ENCODE data around the gene VTCN1. TPM values are rescaled to one million over a fixed set of nuclear protein-coding genes. Genes with fewer than 3 reads are reported as not detected.

The VTCN1 gene
- total RNA-seq, 1 donor from 2014 or later, result not detected

GRCh38 chr1:117189726-117190125 is 21.0 kb downstream of the VTCN1 start:
- H3K4me3 ChIP-seq, result no peak overlapping the region
- TF ChIP-seq, protein P1, sequence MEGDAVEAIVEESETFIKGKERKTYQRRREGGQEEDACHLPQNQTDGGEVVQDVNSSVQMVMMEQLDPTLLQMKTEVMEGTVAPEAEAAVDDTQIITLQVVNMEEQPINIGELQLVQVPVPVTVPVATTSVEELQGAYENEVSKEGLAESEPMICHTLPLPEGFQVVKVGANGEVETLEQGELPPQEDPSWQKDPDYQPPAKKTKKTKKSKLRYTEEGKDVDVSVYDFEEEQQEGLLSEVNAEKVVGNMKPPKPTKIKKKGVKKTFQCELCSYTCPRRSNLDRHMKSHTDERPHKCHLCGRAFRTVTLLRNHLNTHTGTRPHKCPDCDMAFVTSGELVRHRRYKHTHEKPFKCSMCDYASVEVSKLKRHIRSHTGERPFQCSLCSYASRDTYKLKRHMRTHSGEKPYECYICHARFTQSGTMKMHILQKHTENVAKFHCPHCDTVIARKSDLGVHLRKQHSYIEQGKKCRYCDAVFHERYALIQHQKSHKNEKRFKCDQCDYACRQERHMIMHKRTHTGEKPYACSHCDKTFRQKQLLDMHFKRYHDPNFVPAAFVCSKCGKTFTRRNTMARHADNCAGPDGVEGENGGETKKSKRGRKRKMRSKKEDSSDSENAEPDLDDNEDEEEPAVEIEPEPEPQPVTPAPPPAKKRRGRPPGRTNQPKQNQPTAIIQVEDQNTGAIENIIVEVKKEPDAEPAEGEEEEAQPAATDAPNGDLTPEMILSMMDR (IDR thresholded peaks at IDR 0.05; ENCODE audit: borderline replicate concordance), result no peak
- intact Hi-C loops (cut with micrococcal nuclease), result no loop called here
- no peak overlapping the region for H3K27ac ChIP-seq (replicated peaks)
- no peaks in the 10 kb centered on the region for H3K36me3 ChIP-seq
- no peak for DNase-seq
- no peaks in the 10 kb centered on the region for H3K27me3 ChIP-seq (ENCODE audit: low read depth)
- no peaks in the 10 kb centered on the region for H3K4me1 ChIP-seq
- H3K9me3 ChIP-seq (replicated peaks), result peaks cover 20% of the 10 kb centered on the region

- no peaks in the 10 kb centered on the region for H3K36me3 ChIP-seq
- H3K4me3 ChIP-seq, result no peak overlapping the region
- H3K9me3 ChIP-seq (replicated peaks), result peaks cover 20% of the 10 kb centered on the region
- H3K4me1 ChIP-seq, result no peaks in the 10 kb centered on the region
- no peak overlapping the region for H3K27ac ChIP-seq (replicated peaks)
- TF ChIP-seq, protein P1 (IDR thresholded peaks at IDR 0.05; ENCODE audit: borderline replicate concordance), result no peak
- DNase-seq, result no peak
- H3K27me3 ChIP-seq (ENCODE audit: low read depth), result no peaks in the 10 kb centered on the region
- intact Hi-C loops (cut with micrococcal nuclease), result no loop called here
Measured at GRCh38 chr1:117188816-117189437, 21.8 kb downstream of the VTCN1 start.

- Histone ChIP-seq H3K36me3 (no peaks in the 10 kb centered on the region), H3K4me1 (no peaks in the 10 kb centered on the region), H3K27ac (replicated peaks) (no peak overlapping the region), H3K9me3 (replicated peaks) (peaks cover 18% of the 10 kb centered on the region), H3K27me3 (ENCODE audit: low read depth) (no peaks in the 10 kb centered on the region), H3K4me3 (no peak overlapping the region)
- no peak for DNase-seq
- TF ChIP-seq, protein P1 (IDR thresholded peaks at IDR 0.05; ENCODE audit: borderline replicate concordance), result no peak
- intact Hi-C loops (cut with micrococcal nuclease), result no loop called here
Measured at GRCh38 chr1:117188170-117188815, 22.4 kb downstream of the VTCN1 start.

- H3K36me3 ChIP-seq, result no peaks in the 10 kb centered on the region
- no peak overlapping the region for H3K27ac ChIP-seq (replicated peaks)
- TF ChIP-seq, protein P1 (IDR thresholded peaks at IDR 0.05; ENCODE audit: borderline replicate concordance), result no peak
- DNase-seq, result no peak
- intact Hi-C loops (cut with micrococcal nuclease), result no loop called here
- H3K4me3 ChIP-seq, result no peak overlapping the region
- H3K27me3 ChIP-seq (ENCODE audit: low read depth), result no peaks in the 10 kb centered on the region
- H3K4me1 ChIP-seq, result no peaks in the 10 kb centered on the region
- no peaks in the 10 kb centered on the region for H3K9me3 ChIP-seq (replicated peaks)
Measured at GRCh38 chr1:117183112-117183511, 27.6 kb downstream of the VTCN1 start.

DNA sequence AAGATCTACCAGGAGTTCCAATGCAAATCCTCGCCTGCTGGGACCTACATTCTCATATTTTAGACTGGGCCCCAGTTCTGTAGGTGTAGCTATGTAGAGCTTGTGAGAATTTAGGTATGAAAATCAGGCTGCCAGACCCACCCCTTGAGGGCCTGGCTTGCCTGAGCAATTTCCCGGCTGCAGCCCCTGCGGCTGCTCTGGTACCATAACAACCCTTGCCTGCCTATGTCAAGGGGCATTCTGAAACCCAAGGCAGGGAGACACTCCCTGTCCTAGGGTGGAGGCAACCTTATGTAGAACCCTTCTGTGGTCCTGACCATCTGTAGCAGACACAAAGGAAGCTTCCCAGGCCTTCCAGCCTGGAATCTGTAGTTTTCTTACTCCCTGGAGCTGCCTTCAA is 28.4 kb downstream of the VTCN1 start:
- H3K36me3 ChIP-seq, result no peaks in the 10 kb centered on the region
- intact Hi-C loops (cut with micrococcal nuclease), result no loop called here

More for the DNA sequence above, 28.4 kb downstream of the VTCN1 start:
- Histone ChIP-seq H3K9me3 (replicated peaks) (no peaks in the 10 kb centered on the region), H3K27ac (replicated peaks) (no peak overlapping the region), H3K4me3 (no peak overlapping the region), H3K4me1 (no peaks in the 10 kb centered on the region), H3K27me3 (ENCODE audit: low read depth) (no peaks in the 10 kb centered on the region)
- TF ChIP-seq, protein P1 (IDR thresholded peaks at IDR 0.05; ENCODE audit: borderline replicate concordance), result no peak
- no peak for DNase-seq

Data from left ventricle myocardium inferior (tissue), 1 donor.